Right atrium auricular region (tissue), 2 donors: Measurements from ENCODE around the gene HMGB4. TPM values are rescaled to one million over a fixed set of nuclear protein-coding genes. Genes with fewer than 3 reads are reported as not detected.

Experiments used
- DNase-seq: peaks from one replicate; pipeline ENCODE4 v3.0.0-alpha.2; 2019; ENCODE audit warnings: low spot score
- H3K27ac ChIP-seq, 2 donors: fragments of 200-600 bp; sonication (generic); 1 replicate in 1 of 2; 2 replicates in 1 of 2; pipeline ENCODE4 v1.5.1; 2016 to 2019
- H3K27me3 ChIP-seq, 2 donors: fragments of 200-600 bp; sonication (generic); one replicate each; pipeline versions ENCODE4 v1.5.1 to v1.6.0; 2017 to 2019
- H3K36me3 ChIP-seq: fragments of 200-600 bp; sonication (generic); one replicate; pipeline ENCODE4 v1.5.1; 2016
- H3K4me1 ChIP-seq, 2 donors: fragments of 200-600 bp; sonication (generic); one replicate each; pipeline versions ENCODE4 v1.5.1 to v1.6.0; 2017 to 2019
- H3K4me3 ChIP-seq, 2 donors: fragments of 200-600 bp; sonication (generic); 1 replicate in 1 of 2; 2 replicates in 1 of 2; pipeline ENCODE4 v1.5.1; 2017 to 2019; ENCODE audit warnings: mild to moderate bottlenecking in 1 of 2, moderate library complexity in 1 of 2
- H3K9me3 ChIP-seq, 2 donors: fragments of 200-600 bp; sonication (generic); one replicate each; pipeline ENCODE4 v1.5.1; 2019
- total RNA-seq, 2 donors: library from RNA; depleted of rRNA; stranded (reverse); fragments of >200 nt; gene quantifications; one replicate each; pipeline ENCODE4 v1.1.0, GENCODE V29; 2016
- TF ChIP-seq, protein P1 (sequence below), 2 donors: fragments of 200-600 bp; sonication (generic); IDR thresholded peaks; one replicate each; pipeline ENCODE4 v1.5.1; 2019; ENCODE audit warnings: antibody characterized with exemption in 2 of 2

HMGB4 gene
- total RNA-seq, 2 donors from 2014 or later, result not detected

DNA sequence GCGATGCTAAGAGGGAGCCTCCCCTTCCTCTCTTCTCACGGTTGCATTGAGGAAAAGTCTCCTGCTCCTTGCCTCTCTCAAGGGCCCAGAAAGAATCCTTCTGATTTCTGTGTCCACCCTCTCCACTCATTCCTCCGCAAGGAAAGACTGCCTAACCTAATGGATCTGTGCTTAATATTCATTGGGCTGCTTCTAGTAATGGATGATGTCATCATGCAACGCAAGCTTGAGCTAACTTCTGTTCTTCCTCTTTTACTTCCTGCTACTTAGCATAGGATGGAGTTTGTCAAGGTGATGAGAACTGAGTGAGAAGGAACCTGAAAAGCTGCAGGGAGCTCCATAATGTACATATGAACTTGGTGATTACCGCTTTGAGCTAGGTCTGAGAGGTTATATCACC is 35.2 kb upstream of the HMGB4 start:
- H3K4me1 ChIP-seq, result no peaks in the 10 kb centered on the region
- H3K4me3 ChIP-seq, result no peak overlapping the region
- TF ChIP-seq, protein P1, sequence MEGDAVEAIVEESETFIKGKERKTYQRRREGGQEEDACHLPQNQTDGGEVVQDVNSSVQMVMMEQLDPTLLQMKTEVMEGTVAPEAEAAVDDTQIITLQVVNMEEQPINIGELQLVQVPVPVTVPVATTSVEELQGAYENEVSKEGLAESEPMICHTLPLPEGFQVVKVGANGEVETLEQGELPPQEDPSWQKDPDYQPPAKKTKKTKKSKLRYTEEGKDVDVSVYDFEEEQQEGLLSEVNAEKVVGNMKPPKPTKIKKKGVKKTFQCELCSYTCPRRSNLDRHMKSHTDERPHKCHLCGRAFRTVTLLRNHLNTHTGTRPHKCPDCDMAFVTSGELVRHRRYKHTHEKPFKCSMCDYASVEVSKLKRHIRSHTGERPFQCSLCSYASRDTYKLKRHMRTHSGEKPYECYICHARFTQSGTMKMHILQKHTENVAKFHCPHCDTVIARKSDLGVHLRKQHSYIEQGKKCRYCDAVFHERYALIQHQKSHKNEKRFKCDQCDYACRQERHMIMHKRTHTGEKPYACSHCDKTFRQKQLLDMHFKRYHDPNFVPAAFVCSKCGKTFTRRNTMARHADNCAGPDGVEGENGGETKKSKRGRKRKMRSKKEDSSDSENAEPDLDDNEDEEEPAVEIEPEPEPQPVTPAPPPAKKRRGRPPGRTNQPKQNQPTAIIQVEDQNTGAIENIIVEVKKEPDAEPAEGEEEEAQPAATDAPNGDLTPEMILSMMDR (IDR thresholded peaks at IDR 0.05), result no peak
- no peaks in the 10 kb centered on the region for H3K9me3 ChIP-seq
- no peaks in the 10 kb centered on the region for H3K27me3 ChIP-seq
- H3K36me3 ChIP-seq, result no peaks in the 10 kb centered on the region
- DNase-seq, result peak; percentile 18
- no peak overlapping the region for H3K27ac ChIP-seq

GRCh38 chr1:33836911-33837310 is 27.0 kb upstream of the HMGB4 start:
- no peaks in the 10 kb centered on the region for H3K27me3 ChIP-seq
- DNase-seq, result no peak
- H3K27ac ChIP-seq, result no peak overlapping the region
- TF ChIP-seq, protein P1 (IDR thresholded peaks at IDR 0.05), result no peak
- H3K9me3 ChIP-seq, result no peaks in the 10 kb centered on the region
- no peaks in the 10 kb centered on the region for H3K36me3 ChIP-seq
- no peaks in the 10 kb centered on the region for H3K4me1 ChIP-seq
- H3K4me3 ChIP-seq, result no peak overlapping the region

DNA sequence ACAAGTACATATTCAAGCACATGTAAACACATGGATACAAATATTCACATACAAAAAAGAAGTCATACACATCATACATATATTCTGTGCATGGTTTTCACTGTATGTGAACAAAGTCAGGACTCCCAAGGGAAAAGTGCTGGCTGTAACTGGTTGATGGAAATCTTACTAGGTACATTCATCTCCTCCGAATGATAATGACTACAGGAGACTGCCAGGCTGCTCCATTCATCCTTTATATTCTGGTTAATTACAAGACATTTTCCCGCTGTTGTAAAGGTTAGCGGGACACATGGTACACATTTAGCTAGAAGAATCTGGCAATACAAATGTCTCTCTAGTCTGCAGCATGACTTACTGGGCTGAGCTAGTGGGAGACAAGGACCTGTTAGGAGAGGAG is 26.2 kb upstream of the HMGB4 start:
- Histone ChIP-seq H3K4me1 (no peaks in the 10 kb centered on the region), H3K4me3 (no peak overlapping the region), H3K36me3 (no peaks in the 10 kb centered on the region), H3K9me3 (no peaks in the 10 kb centered on the region), H3K27ac (no peak overlapping the region), H3K27me3 (no peaks in the 10 kb centered on the region)
- TF ChIP-seq, protein P1 (IDR thresholded peaks at IDR 0.05), result no peak
- no peak for DNase-seq

DNA sequence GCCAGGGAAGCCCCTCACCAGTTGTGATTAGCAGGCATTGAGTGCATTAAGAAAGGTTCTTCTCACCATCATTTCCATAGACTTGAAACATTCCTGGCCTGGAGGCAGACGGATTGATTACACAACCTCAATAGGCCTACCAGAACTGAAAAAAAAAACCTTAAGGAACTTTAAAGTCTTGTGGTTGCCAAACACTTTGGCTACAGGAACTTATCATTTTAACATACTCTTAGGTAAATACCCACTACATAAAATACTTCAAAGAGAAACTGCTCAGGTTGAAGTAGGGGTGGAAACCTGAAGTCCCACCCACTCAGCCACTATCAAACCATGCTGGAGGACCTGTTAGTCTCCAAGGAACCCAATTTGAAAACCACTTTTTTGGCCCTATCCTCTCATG is 22.4 kb upstream of the HMGB4 start:
- TF ChIP-seq, protein P1 (IDR thresholded peaks at IDR 0.05), result no peak

DNA sequence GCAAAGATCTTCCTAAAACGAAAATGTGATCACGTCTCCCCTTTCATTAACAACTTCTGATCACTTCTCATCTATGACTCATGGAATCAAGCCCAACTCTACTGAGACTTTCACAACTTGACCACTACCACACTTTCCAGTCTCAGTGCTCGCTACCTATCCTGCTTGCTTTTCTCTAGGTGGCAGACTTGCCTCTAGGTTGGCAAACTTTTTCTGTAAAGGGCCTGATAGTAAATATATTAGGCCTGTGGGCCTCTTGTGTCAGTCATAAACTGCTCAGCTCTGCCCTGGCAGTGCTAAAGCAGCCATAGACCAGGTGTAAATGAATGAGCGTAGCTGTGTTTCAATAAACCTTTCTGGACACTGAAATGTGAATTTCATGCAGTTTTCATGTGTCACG is 21.5 kb upstream of the HMGB4 start:
- H3K9me3 ChIP-seq, result no peaks in the 10 kb centered on the region
- no peaks in the 10 kb centered on the region for H3K36me3 ChIP-seq
- TF ChIP-seq, protein P1 (IDR thresholded peaks at IDR 0.05), result no peak
- no peak overlapping the region for H3K4me3 ChIP-seq
- no peak for DNase-seq
- no peaks in the 10 kb centered on the region for H3K27me3 ChIP-seq
- H3K4me1 ChIP-seq, result no peaks in the 10 kb centered on the region
- H3K27ac ChIP-seq, result no peak overlapping the region

More for the DNA sequence above, 22.4 kb upstream of the HMGB4 start:
- Histone ChIP-seq H3K4me3 (no peak overlapping the region), H3K9me3 (no peaks in the 10 kb centered on the region), H3K27me3 (no peaks in the 10 kb centered on the region), H3K27ac (no peak overlapping the region), H3K4me1 (no peaks in the 10 kb centered on the region), H3K36me3 (no peaks in the 10 kb centered on the region)
- DNase-seq, result no peak

- no peaks in the 10 kb centered on the region for H3K36me3 ChIP-seq
- no peaks in the 10 kb centered on the region for H3K27me3 ChIP-seq
- no peaks in the 10 kb centered on the region for H3K9me3 ChIP-seq
- no peak overlapping the region for H3K27ac ChIP-seq
- no peak for DNase-seq
- H3K4me3 ChIP-seq, result no peak overlapping the region
- TF ChIP-seq, protein P1 (IDR thresholded peaks at IDR 0.05), result no peak
- no peaks in the 10 kb centered on the region for H3K4me1 ChIP-seq
Observed at GRCh38 chr1:33844166-33844565, 19.7 kb upstream of the HMGB4 start.
